ENCODE results near the gene PHYKPL. TPM values are rescaled to one million over a fixed set of nuclear protein-coding genes. Genes with fewer than 3 reads are reported as not detected.

Gene PHYKPL
- total RNA-seq, 1 donor from 2014 or later: 70.2 TPM

GRCh38 chr5:178238313-178238635, 5.7 kb upstream of the PHYKPL start:
- Mint-ChIP-seq H3K27me3 (ENCODE audit: unreplicated experiment) (no peaks in the 10 kb centered on the region), H3K36me3 (ENCODE audit: unreplicated experiment) (no peaks in the 10 kb centered on the region), H3K9me3 (ENCODE audit: unreplicated experiment) (no peaks in the 10 kb centered on the region), H3K4me3 (ENCODE audit: unreplicated experiment) (no peak overlapping the region), H3K4me1 (ENCODE audit: unreplicated experiment) (peaks cover 11% of the 10 kb centered on the region), H3K27ac (ENCODE audit: unreplicated experiment) (no peak overlapping the region)
- TF ChIP-seq, protein P1, sequence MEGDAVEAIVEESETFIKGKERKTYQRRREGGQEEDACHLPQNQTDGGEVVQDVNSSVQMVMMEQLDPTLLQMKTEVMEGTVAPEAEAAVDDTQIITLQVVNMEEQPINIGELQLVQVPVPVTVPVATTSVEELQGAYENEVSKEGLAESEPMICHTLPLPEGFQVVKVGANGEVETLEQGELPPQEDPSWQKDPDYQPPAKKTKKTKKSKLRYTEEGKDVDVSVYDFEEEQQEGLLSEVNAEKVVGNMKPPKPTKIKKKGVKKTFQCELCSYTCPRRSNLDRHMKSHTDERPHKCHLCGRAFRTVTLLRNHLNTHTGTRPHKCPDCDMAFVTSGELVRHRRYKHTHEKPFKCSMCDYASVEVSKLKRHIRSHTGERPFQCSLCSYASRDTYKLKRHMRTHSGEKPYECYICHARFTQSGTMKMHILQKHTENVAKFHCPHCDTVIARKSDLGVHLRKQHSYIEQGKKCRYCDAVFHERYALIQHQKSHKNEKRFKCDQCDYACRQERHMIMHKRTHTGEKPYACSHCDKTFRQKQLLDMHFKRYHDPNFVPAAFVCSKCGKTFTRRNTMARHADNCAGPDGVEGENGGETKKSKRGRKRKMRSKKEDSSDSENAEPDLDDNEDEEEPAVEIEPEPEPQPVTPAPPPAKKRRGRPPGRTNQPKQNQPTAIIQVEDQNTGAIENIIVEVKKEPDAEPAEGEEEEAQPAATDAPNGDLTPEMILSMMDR (IDR thresholded peaks at IDR 0.05): no peak
- DNase-seq (ENCODE audit: extremely low spot score, unreplicated experiment): no peak

GRCh38 chr5:178237431-178238312, 5.1 kb upstream of the PHYKPL start:
- Mint-ChIP-seq H3K4me3 (ENCODE audit: unreplicated experiment) (no peak overlapping the region), H3K36me3 (ENCODE audit: unreplicated experiment) (no peaks in the 10 kb centered on the region), H3K27ac (ENCODE audit: unreplicated experiment) (no peak overlapping the region), H3K27me3 (ENCODE audit: unreplicated experiment) (no peaks in the 10 kb centered on the region), H3K4me1 (ENCODE audit: unreplicated experiment) (peaks cover 11% of the 10 kb centered on the region), H3K9me3 (ENCODE audit: unreplicated experiment) (no peaks in the 10 kb centered on the region)
- no peak for DNase-seq (ENCODE audit: extremely low spot score, unreplicated experiment)
- TF ChIP-seq, protein P1 (IDR thresholded peaks at IDR 0.05): no peak

GRCh38 chr5:178236679-178237078, 4.1 kb upstream of the PHYKPL start:
- H3K4me3 Mint-ChIP-seq (ENCODE audit: unreplicated experiment): no peak overlapping the region
- H3K4me1 Mint-ChIP-seq (ENCODE audit: unreplicated experiment): peaks cover 14% of the 10 kb centered on the region
- H3K9me3 Mint-ChIP-seq (ENCODE audit: unreplicated experiment): no peaks in the 10 kb centered on the region
- no peaks in the 10 kb centered on the region for H3K36me3 Mint-ChIP-seq (ENCODE audit: unreplicated experiment)
- DNase-seq (ENCODE audit: extremely low spot score, unreplicated experiment): no peak
- peak overlapping the region; percentile 23 for H3K27ac Mint-ChIP-seq (ENCODE audit: unreplicated experiment)
- H3K27me3 Mint-ChIP-seq (ENCODE audit: unreplicated experiment): no peaks in the 10 kb centered on the region
- TF ChIP-seq, protein P1 (IDR thresholded peaks at IDR 0.05): no peak

GRCh38 chr5:178236126-178236525, 3.5 kb upstream of the PHYKPL start:
- H3K27me3 Mint-ChIP-seq (ENCODE audit: unreplicated experiment): no peaks in the 10 kb centered on the region
- peaks cover 2% of the 10 kb centered on the region for H3K36me3 Mint-ChIP-seq (ENCODE audit: unreplicated experiment)
- no peak for DNase-seq (ENCODE audit: extremely low spot score, unreplicated experiment)
- no peak overlapping the region for H3K4me3 Mint-ChIP-seq (ENCODE audit: unreplicated experiment)
- H3K4me1 Mint-ChIP-seq (ENCODE audit: unreplicated experiment): peaks cover 20% of the 10 kb centered on the region
- TF ChIP-seq, protein P1 (IDR thresholded peaks at IDR 0.05): no peak
- no peak overlapping the region for H3K27ac Mint-ChIP-seq (ENCODE audit: unreplicated experiment)
- H3K9me3 Mint-ChIP-seq (ENCODE audit: unreplicated experiment): no peaks in the 10 kb centered on the region

- Mint-ChIP-seq H3K4me1 (ENCODE audit: unreplicated experiment) (peaks cover 24% of the 10 kb centered on the region), H3K9me3 (ENCODE audit: unreplicated experiment) (no peaks in the 10 kb centered on the region), H3K27me3 (ENCODE audit: unreplicated experiment) (no peaks in the 10 kb centered on the region), H3K4me3 (ENCODE audit: unreplicated experiment) (no peak overlapping the region), H3K36me3 (ENCODE audit: unreplicated experiment) (peaks cover 2% of the 10 kb centered on the region), H3K27ac (ENCODE audit: unreplicated experiment) (no peak overlapping the region)
- TF ChIP-seq, protein P1 (IDR thresholded peaks at IDR 0.05): no peak
- no peak for DNase-seq (ENCODE audit: extremely low spot score, unreplicated experiment)
These were observed 3.0 kb upstream of the PHYKPL start for GRCh38 chr5:178235588-178235974.

All from osteocyte (in vitro differentiated cells).